K562 (cell line): ENCODE measurements around the gene SIRPB2. TPM values are rescaled to one million over a fixed set of nuclear protein-coding genes. Genes with fewer than 3 reads are reported as not detected.
A peak's percentile ranks its signal among the peaks of the same experiment; 100 is the strongest.

Experiments
- ATAC-seq: fragments of 200-7000 bp; cut with Tn5 transposase; 3 replicates; pipeline ENCODE4 v1.9.1; 2020; ENCODE audit warnings: moderate library complexity
- BruUV-seq: library from RNA; stranded (reverse); fragments of 400-500 nt; replicated peaks from 2 replicates; lab custom pipeline; 2021; lab: Mats Ljungman, UMichigan
- CTCF ChIA-PET: fragments of 300-600 bp; formaldehyde crosslinking; extraction: SDS; loops from one replicate; lab custom pipeline; 2021; ENCODE audit warnings: low intra/inter-chr PET ratio; lab: Yijun Ruan, JAX
- POLR2A ChIA-PET: fragments of 300-600, 350-650 bp; sonication (Branson Sonifier 250); formaldehyde crosslinking; extraction: SDS; loops from one replicate; lab custom pipeline; 2021; ENCODE audit warnings: antibody characterized with exemption, inconsistent platforms; lab: Yijun Ruan, JAX
- DNase-seq, 4 experiments: peaks; one replicate each; pipeline versions ENCODE4 v3.0.0 to v3.0.0-alpha.2; 2011 to 2018; ENCODE audit warnings: low spot score in 3 of 4, mixed read lengths in 3 of 4; ENCODE audit errors: extremely low read depth in 1 of 4
- FAIRE-seq: peaks from 2 replicates; lab custom pipeline; 2011; peaks lifted over from hg19 to GRCh38; lab: Jason Lieb, UNC
- H2AFZ ChIP-seq: 2 replicates; pipeline ENCODE4 v1.6.0; 2011; ENCODE audit warnings: low read depth, low read length, control low read depth, inconsistent platforms
- H3K27ac ChIP-seq: fragments of 200-600 bp; 3 replicates; pipeline ENCODE4 v1.8.0; 2011; ENCODE audit warnings: low read depth, mild to moderate bottlenecking, control low read depth, inconsistent platforms, low read length, moderate library complexity, mixed read lengths; ENCODE audit errors: extremely low read depth
- H3K27me3 ChIP-seq, 2 experiments: fragments of 300-600 bp in 1 of 2; 2 replicates in 1 of 2; 3 replicates in 1 of 2; pipeline versions ENCODE4 v1.6.0 to v1.8.0; 2011; ENCODE audit warnings: inconsistent platforms in 2 of 2, low read length in 2 of 2, mild to moderate bottlenecking in 1 of 2, mixed read lengths in 1 of 2, moderate library complexity in 1 of 2; ENCODE audit not compliant: control insufficient read depth in 2 of 2, insufficient read depth in 2 of 2
- H3K36me3 ChIP-seq: fragments of 300-600 bp; 3 replicates; pipeline ENCODE4 v1.8.0; 2011; ENCODE audit warnings: mild to moderate bottlenecking, low read length, inconsistent platforms; ENCODE audit not compliant: control insufficient read depth, insufficient read depth
- H3K4me1 ChIP-seq, 2 experiments: fragments of 200-600 bp in 1 of 2; replicated peaks in 1 of 2; 2 replicates in 1 of 2; 3 replicates in 1 of 2; pipeline versions ENCODE4 v1.5.1 to v1.8.0; 2011; ENCODE audit warnings: inconsistent platforms in 2 of 2, low read length in 2 of 2, mild to moderate bottlenecking in 1 of 2, mixed read lengths in 1 of 2, moderate library complexity in 1 of 2; ENCODE audit not compliant: control insufficient read depth in 2 of 2, insufficient read depth in 2 of 2
- H3K4me2 ChIP-seq: 2 replicates; pipeline ENCODE4 v1.6.1; 2011; ENCODE audit warnings: low read length, control low read depth, inconsistent platforms, mixed read lengths; ENCODE audit not compliant: insufficient read depth
- H3K4me3 ChIP-seq: fragments of 200-600 bp; sonication (generic), shearing (Covaris generic); 2 replicates; pipeline ENCODE4 v1.5.1; 2016; ENCODE audit warnings: control low read depth, inconsistent platforms
- H3K79me2 ChIP-seq: fragments of 200-600 bp; 3 replicates; pipeline ENCODE4 v1.8.0; 2011; ENCODE audit warnings: low read length, inconsistent platforms; ENCODE audit not compliant: control insufficient read depth, insufficient read depth
- H3K9ac ChIP-seq, 2 experiments: 2 replicates each; pipeline versions ENCODE4 v1.6.0 to v1.6.1; 2011; ENCODE audit warnings: low read depth in 2 of 2, low read length in 2 of 2, control low read depth in 1 of 2, inconsistent platforms in 1 of 2, mild to moderate bottlenecking in 1 of 2, mixed read lengths in 1 of 2; ENCODE audit not compliant: insufficient read depth in 1 of 2
- H3K9me1 ChIP-seq: one replicate; pipeline ENCODE4 v1.6.0; 2011; ENCODE audit warnings: inconsistent platforms, mild to moderate bottlenecking, low read length, moderate library complexity; ENCODE audit not compliant: control insufficient read depth, insufficient read depth
- H3K9me3 ChIP-seq: replicated peaks from 2 replicates; pipeline ENCODE4 v1.5.1; 2011; ENCODE audit warnings: low read depth, low read length, inconsistent platforms; ENCODE audit not compliant: control insufficient read depth, insufficient read depth
- H4K20me1 ChIP-seq: replicated peaks from 2 replicates; pipeline ENCODE4 v1.6.1; 2011; ENCODE audit warnings: low read length, inconsistent platforms, mixed read lengths; ENCODE audit not compliant: control insufficient read depth, insufficient read depth
- BDP1 ChIP-seq: IDR thresholded peaks from 3 replicates; pipeline ENCODE4 v1.6.1; 2011; ENCODE audit not compliant: insufficient read length, insufficient read depth
- BHLHE40 ChIP-seq: IDR thresholded peaks from 2 replicates; pipeline ENCODE4 v1.6.1; 2011; ENCODE audit warnings: low read length, improper control_type of control experiment
- FOS ChIP-seq: IDR thresholded peaks from 3 replicates; pipeline ENCODE4 v1.6.1; 2011; ENCODE audit not compliant: insufficient read length; ENCODE audit errors: extremely low read depth
- L3MBTL2 ChIP-seq: fragments of 450-650 bp; IDR thresholded peaks from 2 replicates; pipeline ENCODE4 v1.6.1; 2016; ENCODE audit warnings: mild to moderate bottlenecking, moderate library complexity
- MEF2A ChIP-seq: IDR thresholded peaks from 2 replicates; pipeline ENCODE4 v1.6.1; 2011; ENCODE audit warnings: low read depth, mild to moderate bottlenecking, low read length, moderate library complexity; ENCODE audit not compliant: control insufficient read depth
- MTA1 ChIP-seq: fragments of 450-650 bp; IDR thresholded peaks from 2 replicates; pipeline ENCODE4 v1.6.1; 2017; ENCODE audit warnings: borderline replicate concordance
- NR2C2 ChIP-seq, 2 experiments: fragments of 200-800 bp in 1 of 2; sonication (Bioruptor generic) in 1 of 2; sonication (generic) in 1 of 2; formaldehyde crosslinking in 1 of 2; IDR thresholded peaks; 2 replicates each; pipeline versions ENCODE4 v1.6.1 to v1.8.0; 2016 to 2022; ENCODE audit warnings: mild to moderate bottlenecking in 1 of 2, missing compliant biosample characterization in 1 of 2, missing genetic modification characterization in 1 of 2, missing genetic modification reagents in 1 of 2
- SIX5 ChIP-seq, 2 experiments: IDR thresholded peaks; 2 replicates each; pipeline ENCODE4 v1.6.1; 2011; ENCODE audit warnings: low read length in 2 of 2, borderline replicate concordance in 1 of 2, low read depth in 1 of 2, mild to moderate bottlenecking in 1 of 2, moderate library complexity in 1 of 2; ENCODE audit not compliant: insufficient read depth in 1 of 2
- SMAD4 ChIP-seq: fragments of 250-450 bp; sonication (Bioruptor Pico); conservative IDR thresholded peaks from 2 replicates; pipeline ENCODE4 v1.8.0; 2021; ENCODE audit warnings: inconsistent platforms, mild to moderate bottlenecking, moderate library complexity
- XRCC5 ChIP-seq: fragments of 200-400 bp; formaldehyde crosslinking; IDR thresholded peaks from 2 replicates; pipeline ENCODE4 v1.6.1; 2017; ENCODE audit warnings: low read depth, mild to moderate bottlenecking, low read length
- ZNF311 ChIP-seq: fragments of 250-450 bp; sonication (Bioruptor Pico); IDR thresholded peaks from 2 replicates; pipeline ENCODE4 v1.4.0; 2020; ENCODE audit warnings: mild to moderate bottlenecking, moderate library complexity
- ZNF316 ChIP-seq: fragments of 450-650 bp; IDR thresholded peaks from 2 replicates; pipeline ENCODE4 v1.6.1; 2016
- ZNF354B ChIP-seq: fragments of 250-450 bp; sonication (Bioruptor Pico); IDR thresholded peaks from 2 replicates; pipeline ENCODE4 v1.4.0; 2020
- WGBS: fragments of 100-300 bp; shearing (Covaris generic); methylation state at CpG from one replicate; pipeline ENCODE4 v1.1.6; 2016; ENCODE audit warnings: low coverage, mixed read lengths; ENCODE audit not compliant: insufficient coverage; ENCODE audit errors: missing lambda C conversion rate; 5-methylcytosine and 5-hydroxymethylcytosine counted together
- in situ Hi-C: fragments of 300-500 bp; cut with MboI; formaldehyde crosslinking; loops from 4 replicates; pipeline ENCODE4 v1.15.0; 2018; ENCODE audit warnings: inconsistent platforms, mixed read lengths
- intact Hi-C: fragments of 100-400 bp; cut with micrococcal nuclease; formaldehyde crosslinking; loops from 2 replicates; pipeline ENCODE4 v1.14.2; 2022
- polyA plus RNA-seq, 8 experiments: library from polyadenylated mRNA; depleted of rRNA in 4 of 8; stranded (reverse) in 5 of 8; unstranded in 3 of 8; fragments of >200 nt; fragmentation: Nextera tagmentation in 2 of 8; fragmentation: Illumina TruSeq in 1 of 8; extraction: Ambion mirVana in 2 of 8; extraction: Trizol in 1 of 8; gene quantifications; 2 replicates each; pipeline versions ENCODE4 v1.2.1 to v1.2.3, GENCODE V29; 2011 to 2014; ENCODE audit warnings: inconsistent platforms in 1 of 8, missing spikeins in 1 of 8
- total RNA-seq, 7 experiments: library from RNA; depleted of rRNA in 6 of 7; stranded (reverse); fragments of >200 nt in 6 of 7; fragmentation: Illumina TruSeq in 2 of 7; extraction: Trizol in 2 of 7; gene quantifications; 2 replicates each; pipeline versions ENCODE4 v1.2.1 to v1.2.3, GENCODE V29; 2011 to 2021; ENCODE audit warnings: low replicate concordance in 1 of 7
- TF ChIP-seq, protein P1 (sequence below): fragments of 450-650 bp; IDR thresholded peaks from 2 replicates; pipeline ENCODE4 v1.6.1; 2018; ENCODE audit warnings: mild to moderate bottlenecking, low read depth; ENCODE audit not compliant: partially characterized antibody

The SIRPB2 gene
- total and polyA plus RNA-seq, 9 of the 15 experiments (the other 6 are each of a cell fraction or from before 2014, with no cell fraction given) = 0.07 TPM; not detected in 7

DNA sequence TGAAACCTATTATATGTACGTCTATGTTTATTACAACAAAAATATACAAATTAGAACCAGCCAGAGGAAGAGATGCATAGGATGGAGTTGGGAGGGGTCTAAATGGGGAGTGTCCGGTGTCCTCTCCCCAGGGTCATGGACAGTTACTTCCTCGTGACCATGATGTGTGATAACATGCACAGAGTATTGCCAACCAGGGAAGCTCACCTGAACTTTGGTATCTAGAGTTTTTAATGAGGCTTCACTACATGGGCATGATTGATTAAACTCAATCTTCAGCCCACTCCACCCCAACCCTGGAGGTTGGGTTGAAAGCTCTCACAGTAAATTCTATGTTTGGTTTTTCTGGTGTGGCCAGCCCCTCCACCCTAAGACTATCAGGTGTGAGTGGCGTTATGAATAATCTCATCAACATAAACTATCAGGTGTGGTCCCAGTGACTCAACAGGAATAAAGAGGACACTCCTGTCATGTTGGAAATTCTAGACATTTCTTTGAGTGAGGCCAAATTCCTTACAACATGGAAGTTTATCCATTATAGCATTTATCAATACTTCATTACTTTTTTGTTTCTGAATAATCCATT, 62.0 kb downstream of the SIRPB2 start:
- DNase-seq (no peak), FAIRE-seq (no peak)
- POLR2A ChIA-PET = interaction anchor here (0.6 to 0.9 kb wide), 2 partner anchors 9 to 24 kb away, joined by 3 read pairs; no protein-coding TSS in a partner anchor

DNA sequence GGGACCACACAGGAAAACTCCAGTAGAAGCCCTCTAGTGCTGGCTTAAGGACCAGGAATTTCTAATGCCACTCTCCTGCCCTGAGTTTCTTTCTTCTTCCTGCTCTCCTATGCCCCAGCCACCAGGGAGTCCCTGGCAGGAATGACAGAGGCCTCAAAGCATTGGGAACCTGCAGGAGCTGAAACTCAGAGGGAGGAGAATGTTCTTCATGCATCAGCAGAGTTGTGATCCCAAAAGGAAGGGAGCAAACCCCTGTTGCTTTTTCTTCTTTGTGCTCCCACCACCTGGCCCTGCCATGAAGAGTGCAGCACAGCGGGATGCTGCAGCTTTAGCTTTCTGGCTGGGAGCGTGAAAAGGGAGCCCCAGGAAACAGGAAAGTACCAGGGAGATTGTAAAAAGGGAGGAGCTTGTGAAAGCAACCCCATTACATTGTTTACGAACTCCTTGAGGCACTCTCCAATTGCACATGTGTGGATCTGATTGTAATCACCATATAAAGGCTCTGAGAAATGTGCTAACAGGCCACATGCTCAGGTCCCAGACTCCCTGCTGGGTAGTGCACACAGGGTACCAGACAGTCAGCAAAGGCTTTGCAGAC, 63.7 kb downstream of the SIRPB2 start:
- H4K20me1 ChIP-seq = no peaks in the 10 kb centered on the region
- BruUV-seq = no TSS peak
- peak overlapping the region in 1 of 2 experiments; percentile 6; a peak in 1 of 4 replicates for H3K9ac ChIP-seq
- CTCF ChIA-PET = no interaction called here
- FAIRE-seq = no peak
- no peak overlapping the region for H3K27ac ChIP-seq
- peaks cover 7 to 29% of the 10 kb centered on the region in 2 experiments; a peak in 3 of 5 replicates for H3K4me1 ChIP-seq
- ATAC-seq = peak; percentile 43; the same call in 2 of the 3 replicates
- no peaks in the 10 kb centered on the region for H3K36me3 ChIP-seq
- intact Hi-C loops (no loop called here), in situ Hi-C loops (no loop called here)
- H3K9me1 ChIP-seq = no peaks in the 10 kb centered on the region
- H3K4me3 ChIP-seq = no peak overlapping the region
- no peak overlapping the region for H3K4me2 ChIP-seq
- no peak for DNase-seq
- POLR2A ChIA-PET = interaction anchor here (1.2 kb wide), 1 partner anchor 41 kb away, joined by 3 read pairs; no protein-coding TSS in a partner anchor
- H2AFZ ChIP-seq = peak overlapping the region; percentile 64
- 22% methylated on average over 3 of the region's 3 CpGs for WGBS
- no peaks in the 10 kb centered on the region for H3K9me3 ChIP-seq
- no peaks in the 10 kb centered on the region for H3K79me2 ChIP-seq
- no peaks in the 10 kb centered on the region for H3K27me3 ChIP-seq
- TF ChIP-seq SMAD4 (CRISPR knock-in tag) = no peak
- TF ChIP-seq ZNF316 = no peak
- TF ChIP-seq BDP1 = no peak
- TF ChIP-seq FOS = no peak
- TF ChIP-seq SIX5 (IDR thresholded peaks at IDR 0.05; ENCODE audit: borderline replicate concordance in 1 of 2, insufficient read depth in 1 of 2, low read depth in 1 of 2, low read length in 2 of 2) = no peak
- no peak for TF ChIP-seq ZNF311 (CRISPR knock-in tag)
- peak; percentile 45; the same call in 1 of the 2 replicates for TF ChIP-seq L3MBTL2
- TF ChIP-seq, protein P1, sequence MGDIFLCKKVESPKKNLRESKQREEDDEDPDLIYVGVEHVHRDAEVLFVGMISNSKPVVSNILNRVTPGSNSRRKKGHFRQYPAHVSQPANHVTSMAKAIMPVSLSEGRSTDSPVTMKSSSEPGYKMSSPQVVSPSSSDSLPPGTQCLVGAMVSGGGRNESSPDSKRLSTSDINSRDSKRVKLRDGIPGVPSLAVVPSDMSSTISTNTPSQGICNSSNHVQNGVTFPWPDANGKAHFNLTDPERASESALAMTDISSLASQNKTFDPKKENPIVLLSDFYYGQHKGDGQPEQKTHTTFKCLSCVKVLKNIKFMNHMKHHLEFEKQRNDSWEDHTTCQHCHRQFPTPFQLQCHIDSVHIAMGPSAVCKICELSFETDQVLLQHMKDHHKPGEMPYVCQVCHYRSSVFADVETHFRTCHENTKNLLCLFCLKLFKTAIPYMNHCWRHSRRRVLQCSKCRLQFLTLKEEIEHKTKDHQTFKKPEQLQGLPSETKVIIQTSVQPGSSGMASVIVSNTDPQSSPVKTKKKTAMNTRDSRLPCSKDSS = no peak
- TF ChIP-seq ZNF354B (CRISPR knock-in tag) = no peak
- TF ChIP-seq XRCC5 = no peak
- no peak for TF ChIP-seq MEF2A
- TF ChIP-seq BHLHE40 = no peak

More for the DNA sequence above, 62.0 kb downstream of the SIRPB2 start:
- BruUV-seq = no TSS peak
- Histone ChIP-seq H3K9ac (no peak overlapping the region), H3K27ac (no peak overlapping the region), H3K79me2 (no peaks in the 10 kb centered on the region), H3K4me2 (no peak overlapping the region), H3K4me3 (no peak overlapping the region), H4K20me1 (no peaks in the 10 kb centered on the region), H3K9me3 (no peaks in the 10 kb centered on the region), H3K4me1 (peaks cover 2 to 28% of the 10 kb centered on the region in 2 experiments; a peak in 3 of 5 replicates), H2AFZ (no peak overlapping the region), H3K9me1 (no peaks in the 10 kb centered on the region), H3K36me3 (no peaks in the 10 kb centered on the region), H3K27me3 (no peaks in the 10 kb centered on the region)
- in situ Hi-C loops (no loop called here), intact Hi-C loops (no loop called here)
- no peak for TF ChIP-seq MTA1
- no peak for TF ChIP-seq NR2C2 (CRISPR knock-in tag; IDR thresholded peaks at IDR 0.05)
- TF ChIP-seq NR2C2 (tag; IDR thresholded peaks at IDR 0.05) = 0 out of 2 replicates have a peak, but pooled peaks have one; percentile 27
- CTCF ChIA-PET = no interaction called here
- ATAC-seq = no peak
- WGBS = 17% methylated on average over 4 of the region's 4 CpGs
